SK-N-SH (cell line): Measurements from ENCODE around the gene NOL4L. TPM values are rescaled to one million over a fixed set of nuclear protein-coding genes. Genes with fewer than 3 reads are reported as not detected.

Experiments used
- CTCF ChIA-PET: fragments of 300-600, 350-600 bp; formaldehyde crosslinking; extraction: SDS; loops from one replicate; lab custom pipeline; 2021; lab: Yijun Ruan, JAX
- POLR2A ChIA-PET: fragments of 350-600 bp; sonication (Branson Sonifier 250); formaldehyde crosslinking; extraction: SDS; loops from one replicate; lab custom pipeline; 2020; ENCODE audit warnings: antibody characterized with exemption, inconsistent platforms; lab: Yijun Ruan, JAX
- DNase-seq: peaks from one replicate; pipeline ENCODE4 v3.0.0; 2012
- H2AFZ ChIP-seq: fragments of 200-600 bp; sonication (generic); 2 replicates; pipeline ENCODE4 v1.8.1; 2016; ENCODE audit warnings: antibody characterized with exemption, mild to moderate bottlenecking, low read depth
- H3F3A ChIP-seq: fragments of 200-600 bp; sonication (generic); replicated peaks from 2 replicates; pipeline ENCODE3; 2016; ENCODE audit warnings: antibody characterized with exemption, mild to moderate bottlenecking; ENCODE audit not compliant: insufficient read depth
- H3K27ac ChIP-seq, 2 experiments: fragments of 200-500 bp in 1 of 2; fragments of 200-600 bp in 1 of 2; sonication (Bioruptor generic) in 1 of 2; sonication (generic), shearing (Covaris generic) in 1 of 2; 2 replicates each; pipeline versions ENCODE4 v1.5.1 to v1.6.1; 2014 to 2016; ENCODE audit warnings: low read depth in 2 of 2, inconsistent platforms in 1 of 2, low read length in 1 of 2, mild to moderate bottlenecking in 1 of 2, mixed read lengths in 1 of 2
- H3K27me3 ChIP-seq: fragments of 200-600 bp; sonication (generic), shearing (Covaris generic); 2 replicates; pipeline ENCODE4 v1.6.1; 2016; ENCODE audit warnings: mixed run types; ENCODE audit not compliant: insufficient read depth
- H3K36me3 ChIP-seq, 2 experiments: fragments of 200-500 bp in 1 of 2; fragments of 200-600 bp in 1 of 2; sonication (Bioruptor generic) in 1 of 2; sonication (generic) in 1 of 2; replicated peaks in 1 of 2; 2 replicates each; pipeline versions ENCODE3 to v1.5.1; 2014 to 2016; ENCODE audit warnings: low read length in 1 of 2, mild to moderate bottlenecking in 1 of 2; ENCODE audit not compliant: insufficient read depth in 2 of 2, control insufficient read depth in 1 of 2
- H3K4me1 ChIP-seq, 2 experiments: fragments of 200-500 bp in 1 of 2; fragments of 200-600 bp in 1 of 2; sonication (Bioruptor generic) in 1 of 2; sonication (generic), shearing (Covaris generic) in 1 of 2; 2 replicates each; pipeline versions ENCODE4 v1.5.1 to v1.6.1; 2014 to 2016; ENCODE audit warnings: low read depth in 1 of 2, low read length in 1 of 2, mixed run types in 1 of 2; ENCODE audit not compliant: insufficient read depth in 2 of 2, control insufficient read depth in 1 of 2
- H3K4me2 ChIP-seq: fragments of 200-600 bp; sonication (generic), shearing (Covaris generic); 2 replicates; pipeline ENCODE4 v1.6.1; 2017; ENCODE audit warnings: mixed run types
- H3K4me3 ChIP-seq, 2 experiments: fragments of 200-500 bp in 1 of 2; fragments of 200-600 bp in 1 of 2; sonication (Bioruptor generic) in 1 of 2; sonication (generic), shearing (Covaris generic) in 1 of 2; 2 replicates each; pipeline versions ENCODE4 v1.5.1 to v1.8.1; 2014 to 2016; ENCODE audit warnings: low read depth in 2 of 2, inconsistent platforms in 1 of 2, low read length in 1 of 2, mild to moderate bottlenecking in 1 of 2, mixed read lengths in 1 of 2, moderate library complexity in 1 of 2
- H3K79me2 ChIP-seq: fragments of 200-600 bp; sonication (generic); 2 replicates; pipeline ENCODE4 v1.8.1; 2017; ENCODE audit warnings: mild to moderate bottlenecking; ENCODE audit not compliant: insufficient read depth
- H3K9ac ChIP-seq: fragments of 200-600 bp; sonication (generic); 2 replicates; pipeline ENCODE4 v1.6.1; 2017; ENCODE audit warnings: mixed run types
- H3K9me2 ChIP-seq: fragments of 200-600 bp; sonication (generic); 2 replicates; pipeline ENCODE4 v1.6.1; 2017; ENCODE audit warnings: mixed run types
- H3K9me3 ChIP-seq: fragments of 200-600 bp; sonication (generic); 2 replicates; pipeline ENCODE4 v1.6.1; 2017; ENCODE audit warnings: mixed run types, mild to moderate bottlenecking, moderate library complexity
- H4K20me1 ChIP-seq: fragments of 200-600 bp; sonication (generic); 2 replicates; pipeline ENCODE4 v1.6.1; 2017; ENCODE audit warnings: mild to moderate bottlenecking, mixed run types; ENCODE audit not compliant: insufficient read depth
- CHD2 ChIP-seq: fragments of 150-350 bp; IDR thresholded peaks from 2 replicates; pipeline ENCODE4 v1.6.1; 2018; ENCODE audit warnings: low read length; ENCODE audit not compliant: partially characterized antibody
- CTCF ChIP-seq: fragments of 200-600 bp; sonication (generic); IDR thresholded peaks from 2 replicates; pipeline ENCODE4 v1.6.1; 2017; ENCODE audit warnings: antibody characterized with exemption, mild to moderate bottlenecking, moderate library complexity
- FOSL2 ChIP-seq: IDR thresholded peaks from 2 replicates; pipeline ENCODE4 v1.4.0; 2012; ENCODE audit warnings: low read depth, mild to moderate bottlenecking, moderate library complexity, borderline replicate concordance
- FOXJ3 ChIP-seq: sonication (generic); formaldehyde crosslinking; IDR thresholded peaks from 2 replicates; pipeline ENCODE4 v1.5.1; 2020; ENCODE audit warnings: mild to moderate bottlenecking, missing genetic modification reagents
- GATA2 ChIP-seq: sonication (generic); formaldehyde crosslinking; IDR thresholded peaks from 2 replicates; pipeline ENCODE4 v1.5.0; 2020; ENCODE audit warnings: mild to moderate bottlenecking, missing genetic modification reagents
- MAX ChIP-seq: IDR thresholded peaks from 2 replicates; pipeline ENCODE4 v1.4.0; 2012; ENCODE audit warnings: low read depth
- NFIC ChIP-seq: IDR thresholded peaks from 2 replicates; pipeline ENCODE4 v1.4.0; 2012; ENCODE audit warnings: borderline replicate concordance
- POLR2AphosphoS5 ChIP-seq: IDR thresholded peaks from 2 replicates; pipeline ENCODE4 v1.6.1; 2012; ENCODE audit warnings: low read depth, low read length
- RAD21 ChIP-seq: IDR thresholded peaks from 2 replicates; pipeline ENCODE4 v1.6.1; 2012; ENCODE audit warnings: mild to moderate bottlenecking, low read length
- RCOR1 ChIP-seq: fragments of 150-350 bp; IDR thresholded peaks from 2 replicates; pipeline ENCODE4 v1.6.1; 2017; ENCODE audit warnings: antibody characterized with exemption, low read length
- REST ChIP-seq: IDR thresholded peaks from 2 replicates; pipeline ENCODE4 v1.6.1; 2012; ENCODE audit warnings: mild to moderate bottlenecking, low read depth, low read length, moderate library complexity
- RXRA ChIP-seq: IDR thresholded peaks from 2 replicates; pipeline ENCODE4 v1.4.0; 2012; ENCODE audit warnings: low read depth, mild to moderate bottlenecking, borderline replicate concordance
- SMC3 ChIP-seq: IDR thresholded peaks from 2 replicates; pipeline ENCODE4 v1.6.1; 2012; ENCODE audit warnings: low read depth, low read length, improper control_type of control experiment
- WGBS: methylation state at CpG from one replicate; pipeline ENCODE4 v1.1.6; 2017; ENCODE audit warnings: low lambda C conversion rate; 5-methylcytosine and 5-hydroxymethylcytosine counted together
- polyA plus RNA-seq, 3 experiments: library from polyadenylated mRNA; depleted of rRNA; stranded (reverse); fragments of >200 nt; gene quantifications; 2 replicates each; pipeline ENCODE4 v1.2.3, GENCODE V29; 2012
- TF ChIP-seq, protein P1 (sequence below): fragments of 150-350 bp; IDR thresholded peaks from 2 replicates; pipeline ENCODE4 v1.6.1; 2017; ENCODE audit warnings: antibody characterized with exemption, low read length, low read depth, borderline replicate concordance

Gene NOL4L
- polyA plus RNA-seq, 1 of the 3 experiments (the other 2 are of a cell fraction) = 14.3 TPM

- DNase-seq = peak; percentile 85
- Histone ChIP-seq H3K79me2 (no peaks in the 10 kb centered on the region), H3F3A (no peaks in the 10 kb centered on the region), H3K36me3 (no peaks in the 10 kb centered on the region), H3K4me2 (no peak overlapping the region), H3K4me1 (peaks cover 0 to 77% of the 10 kb centered on the region in 2 experiments; a peak in 3 of 4 replicates), H3K9me2 (no peaks in the 10 kb centered on the region), H3K9ac (no peak overlapping the region), H2AFZ (no peak overlapping the region), H3K27me3 (no peaks in the 10 kb centered on the region), H3K27ac (peak overlapping the region in 1 of 2 experiments; percentile 96; a peak in 2 of 4 replicates), H3K4me3 (peak overlapping the region in 1 of 2 experiments; percentile 58; a peak in 1 of 4 replicates), H4K20me1 (no peaks in the 10 kb centered on the region), H3K9me3 (no peaks in the 10 kb centered on the region)
- WGBS = 7% methylated on average over 3 of the region's 15 CpGs
- ChIA-PET CTCF (interaction anchor here (0.5 to 13.1 kb wide), 46 partner anchors 13 to 430 kb away, joined by 3 to 326 read pairs (median 6); partner anchors contain the start of genes C20orf203 and NOL4L), POLR2A (interaction anchor here (0.8 to 2.6 kb wide), 7 partner anchors 15 to 256 kb away, joined by 3 to 19 read pairs (median 5); no protein-coding TSS in a partner anchor)
- TF ChIP-seq CTCF (peak; percentile 84), SMC3 (peak; percentile 98), RCOR1 (0 out of 2 replicates have a peak, but pooled peaks have one; percentile 19), RAD21 (peak; percentile 98), FOXJ3 (CRISPR knock-in tag) (peak; percentile 60; the same call in 1 of the 2 replicates), GATA2 (0 out of 2 replicates have a peak, but pooled peaks have one; percentile 10), CHD2 (peak; percentile 31), POLR2AphosphoS5 (no peak)
- TF ChIP-seq, protein P1, sequence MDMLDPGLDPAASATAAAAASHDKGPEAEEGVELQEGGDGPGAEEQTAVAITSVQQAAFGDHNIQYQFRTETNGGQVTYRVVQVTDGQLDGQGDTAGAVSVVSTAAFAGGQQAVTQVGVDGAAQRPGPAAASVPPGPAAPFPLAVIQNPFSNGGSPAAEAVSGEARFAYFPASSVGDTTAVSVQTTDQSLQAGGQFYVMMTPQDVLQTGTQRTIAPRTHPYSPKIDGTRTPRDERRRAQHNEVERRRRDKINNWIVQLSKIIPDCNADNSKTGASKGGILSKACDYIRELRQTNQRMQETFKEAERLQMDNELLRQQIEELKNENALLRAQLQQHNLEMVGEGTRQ = no peak
These were observed 63.2 kb downstream of the NOL4L start for GRCh38 chr20:32521780-32522525.

DNA sequence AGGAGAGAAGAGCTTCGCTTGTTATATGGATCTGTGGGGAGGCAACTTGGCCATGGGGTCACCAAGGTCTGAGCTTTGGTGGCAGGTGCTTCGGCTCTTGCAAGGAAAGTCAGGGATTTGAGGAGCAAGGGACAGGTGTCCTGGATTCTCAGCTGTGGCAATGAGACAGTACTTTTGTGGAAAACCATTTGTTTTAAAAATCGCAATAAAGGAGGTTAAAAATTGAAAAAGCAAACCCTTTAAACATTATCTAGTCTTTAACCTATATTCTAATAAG is 64.3 kb downstream of the NOL4L start:
- Histone ChIP-seq H3K4me1 (peaks cover 0 to 82% of the 10 kb centered on the region in 2 experiments; a peak in 3 of 4 replicates), H3K9me2 (no peaks in the 10 kb centered on the region), H3K4me3 (no peak overlapping the region), H3K27ac (peak overlapping the region in 1 of 2 experiments; percentile 96; a peak in 2 of 4 replicates), H3K4me2 (no peak overlapping the region), H3K9ac (no peak overlapping the region), H3K9me3 (no peaks in the 10 kb centered on the region), H4K20me1 (no peaks in the 10 kb centered on the region), H2AFZ (no peak overlapping the region), H3K79me2 (no peaks in the 10 kb centered on the region), H3K36me3 (no peaks in the 10 kb centered on the region), H3F3A (no peaks in the 10 kb centered on the region), H3K27me3 (no peaks in the 10 kb centered on the region)
- TF ChIP-seq REST (no peak), MAX (no peak), NFIC (no peak), FOSL2 (no peak), POLR2AphosphoS5 (no peak), RXRA (no peak)
- POLR2A ChIA-PET = interaction anchor here (2.6 kb wide), 1 partner anchor 132 kb away, joined by 19 read pairs; no protein-coding TSS in a partner anchor
- CTCF ChIA-PET = interaction anchor here (0.6 to 13.1 kb wide), 22 partner anchors 13 to 429 kb away, joined by 3 to 326 read pairs (median 8); partner anchors contain the start of gene C20orf203
- WGBS = 62% methylated on average over 3 of the region's 3 CpGs
- DNase-seq = no peak
